HepG2 (cell line): ENCODE results near the gene NARF. TPM values are rescaled to one million over a fixed set of nuclear protein-coding genes. Genes with fewer than 3 reads are reported as not detected.

ENCODE experiments used
- EHMT2 ChIP-seq: fragments of 200-600 bp; sonication (generic); IDR thresholded peaks from 2 replicates; pipeline ENCODE4 v1.7.0; 2017; ENCODE audit warnings: antibody characterized with exemption, low read depth, low read length, borderline replicate concordance
- HOXD1 ChIP-seq: sonication (generic); formaldehyde crosslinking; IDR thresholded peaks from 2 replicates; pipeline ENCODE4 v1.5.0; 2020; ENCODE audit warnings: missing genetic modification reagents
- MAF1 ChIP-seq: sonication (generic); formaldehyde crosslinking; IDR thresholded peaks from 2 replicates; pipeline ENCODE4 v1.5.0; 2020; ENCODE audit warnings: missing genetic modification reagents, borderline replicate concordance
- PRPF4 ChIP-seq: fragments of 200-400 bp; formaldehyde crosslinking; IDR thresholded peaks from 2 replicates; pipeline ENCODE4 v1.6.1; 2016; ENCODE audit warnings: low read length, low read depth; ENCODE audit not compliant: poor library complexity, severe bottlenecking
- REXO4 ChIP-seq: sonication (generic); formaldehyde crosslinking; IDR thresholded peaks from 2 replicates; pipeline ENCODE4 v1.8.0; 2022; ENCODE audit warnings: missing genetic modification reagents, mild to moderate bottlenecking, borderline replicate concordance
- RNF2 ChIP-seq: fragments of 450-650 bp; conservative IDR thresholded peaks from 2 replicates; pipeline ENCODE4 v1.6.1; 2016; ENCODE audit warnings: low read depth
- UBTF ChIP-seq: sonication (generic); formaldehyde crosslinking; IDR thresholded peaks from 2 replicates; pipeline ENCODE4 v1.4.0; 2020; ENCODE audit warnings: mild to moderate bottlenecking, missing genetic modification reagents
- ZBTB34 ChIP-seq: sonication (generic); formaldehyde crosslinking; IDR thresholded peaks from 2 replicates; pipeline ENCODE4 v1.8.0; 2022; ENCODE audit warnings: mild to moderate bottlenecking, missing genetic modification reagents
- ZHX1 ChIP-seq: sonication (generic); formaldehyde crosslinking; IDR thresholded peaks from 2 replicates; pipeline ENCODE4 v1.8.1; 2022; ENCODE audit warnings: low read depth, mild to moderate bottlenecking, missing genetic modification reagents
- ZNF317 ChIP-seq: sonication (generic); formaldehyde crosslinking; IDR thresholded peaks from 2 replicates; pipeline ENCODE4 v1.5.0; 2020; ENCODE audit warnings: mild to moderate bottlenecking, missing genetic modification reagents
- ZNF382 ChIP-seq: sonication (generic); formaldehyde crosslinking; IDR thresholded peaks from 2 replicates; pipeline ENCODE4 v1.5.0; 2020; ENCODE audit warnings: missing genetic modification reagents, mild to moderate bottlenecking, borderline replicate concordance
- ZNF496 ChIP-seq: sonication (generic); formaldehyde crosslinking; IDR thresholded peaks from 2 replicates; pipeline ENCODE4 v1.8.1; 2023; ENCODE audit warnings: mild to moderate bottlenecking, moderate library complexity, missing genetic modification reagents; ENCODE audit not compliant: insufficient replicate concordance
- ZNF563 ChIP-seq: sonication (generic); formaldehyde crosslinking; IDR thresholded peaks from 2 replicates; pipeline ENCODE4 v1.8.0; 2022; ENCODE audit warnings: mild to moderate bottlenecking, moderate library complexity, missing genetic modification reagents
- ZNF567 ChIP-seq: sonication (generic); formaldehyde crosslinking; IDR thresholded peaks from 2 replicates; pipeline ENCODE4 v1.8.1; 2023; ENCODE audit warnings: mild to moderate bottlenecking, missing genetic modification reagents, borderline replicate concordance
- ZNF652 ChIP-seq: IDR thresholded peaks from 2 replicates; pipeline ENCODE4 v1.6.1; 2016; ENCODE audit warnings: low read depth, borderline replicate concordance
- ZNF766 ChIP-seq: sonication (generic); formaldehyde crosslinking; IDR thresholded peaks from 2 replicates; pipeline ENCODE4 v1.5.0; 2020; ENCODE audit warnings: missing genetic modification reagents, borderline replicate concordance
- ZNF800 ChIP-seq: sonication (generic); formaldehyde crosslinking; IDR thresholded peaks from 2 replicates; pipeline ENCODE4 v1.4.0; 2020; ENCODE audit warnings: missing genetic modification reagents
- ZSCAN21 ChIP-seq: sonication (generic); formaldehyde crosslinking; IDR thresholded peaks from 2 replicates; pipeline ENCODE4 v1.8.0; 2022; ENCODE audit warnings: mild to moderate bottlenecking, missing genetic modification reagents, moderate library complexity, borderline replicate concordance
- polyA plus RNA-seq, 8 experiments: library from polyadenylated mRNA; depleted of rRNA in 3 of 8; stranded (reverse) in 7 of 8; unstranded in 1 of 8; fragments of >200 nt; fragmentation: Illumina TruSeq in 4 of 8; extraction: Trizol in 4 of 8; gene quantifications; 2 replicates each; pipeline versions ENCODE4 v1.2.1 to v1.2.3, GENCODE V29; 2011 to 2016; ENCODE audit warnings: low read depth in 4 of 8, missing spikeins in 1 of 8, mixed read lengths in 1 of 8; ENCODE audit not compliant: insufficient read depth in 1 of 8
- total RNA-seq, 5 experiments: library from RNA; depleted of rRNA; stranded (reverse); fragments of >200 nt; fragmentation: Illumina TruSeq; extraction: Trizol; gene quantifications; 2 replicates each; pipeline ENCODE4 v1.2.3, GENCODE V29; 2016; ENCODE audit warnings: low read depth in 1 of 5

Gene NARF
- total and polyA plus RNA-seq, 2 of the 13 experiments (the other 11 are each of a cell fraction or from before 2014, with no cell fraction given), result 61.1 to 144 TPM

GRCh38 chr17:82518826-82519810, 60.6 kb downstream of the NARF start, which contains the start of gene FOXK2 (continued):
- TF ChIP-seq MAF1 (CRISPR knock-in tag) (no peak), ZNF496 (no peak), HOXD1 (CRISPR knock-in tag) (peak; percentile 31; the same call in 1 of the 2 replicates), UBTF (CRISPR knock-in tag) (peak; percentile 39; the same call in 1 of the 2 replicates), ZNF563 (CRISPR knock-in tag) (0 out of 2 replicates have a peak, but pooled peaks have one; percentile 48), RNF2 (peak; percentile 97), ZSCAN21 (CRISPR knock-in tag) (0 out of 2 replicates have a peak, but pooled peaks have one; percentile 64), ZNF652 (CRISPR knock-in tag) (peak; percentile 55; the same call in 1 of the 2 replicates), ZNF382 (CRISPR knock-in tag) (no peak), ZNF766 (peak; percentile 83; the same call in 1 of the 2 replicates), REXO4 (0 out of 2 replicates have a peak, but pooled peaks have one; percentile 71), ZNF567 (no peak), PRPF4 (no peak), ZNF317 (CRISPR knock-in tag) (no peak), ZBTB34 (CRISPR knock-in tag) (0 out of 2 replicates have a peak, but pooled peaks have one; percentile 62), ZHX1 (CRISPR knock-in tag) (peak; percentile 56; the same call in 1 of the 2 replicates), ZNF800 (CRISPR knock-in tag) (no peak), EHMT2 (no peak)
